Esophagus squamous epithelium (tissue), 4 donors: ENCODE measurements around the gene RAB6A.

Source experiments
- POLR2A ChIP-seq, 4 donors: fragments of 450-650 bp; IDR thresholded peaks; one replicate each; pipeline ENCODE4 v1.6.1; 2017; ENCODE audit warnings: antibody characterized with exemption in 4 of 4, mild to moderate bottlenecking in 4 of 4, moderate library complexity in 3 of 4
- TF ChIP-seq, protein P1 (sequence below), 6 experiments: fragments of 450-650 bp in 4 of 6; fragments of 200-600 bp in 2 of 6; sonication (generic) in 2 of 6; IDR thresholded peaks; one replicate each; pipeline ENCODE4 v1.5.1; 2016 to 2019; ENCODE audit warnings: antibody characterized with exemption in 6 of 6, mild to moderate bottlenecking in 4 of 6, moderate library complexity in 4 of 6

DNA sequence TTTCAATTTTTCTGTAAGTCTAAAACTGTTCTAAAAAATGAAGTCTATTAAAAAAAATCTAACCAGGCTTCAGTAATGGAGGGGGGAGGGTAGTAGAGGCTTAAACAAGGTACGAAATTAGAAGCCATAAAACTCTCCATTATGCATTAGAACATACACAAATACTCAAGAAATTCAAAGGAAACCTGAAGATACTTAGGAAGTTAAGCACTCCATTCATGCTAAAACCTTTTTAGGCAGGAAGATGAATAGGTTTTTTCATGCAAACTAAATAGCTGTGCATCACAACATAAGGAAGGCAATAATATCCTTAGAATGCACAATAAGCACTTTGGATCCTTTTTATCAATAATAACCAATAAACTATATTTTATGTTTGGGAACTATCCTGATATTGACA, 2.4 kb downstream of the RAB6A start:
- no peak for TF ChIP-seq POLR2A (IDR thresholded peaks at IDR 0.05)
- TF ChIP-seq, protein P1, sequence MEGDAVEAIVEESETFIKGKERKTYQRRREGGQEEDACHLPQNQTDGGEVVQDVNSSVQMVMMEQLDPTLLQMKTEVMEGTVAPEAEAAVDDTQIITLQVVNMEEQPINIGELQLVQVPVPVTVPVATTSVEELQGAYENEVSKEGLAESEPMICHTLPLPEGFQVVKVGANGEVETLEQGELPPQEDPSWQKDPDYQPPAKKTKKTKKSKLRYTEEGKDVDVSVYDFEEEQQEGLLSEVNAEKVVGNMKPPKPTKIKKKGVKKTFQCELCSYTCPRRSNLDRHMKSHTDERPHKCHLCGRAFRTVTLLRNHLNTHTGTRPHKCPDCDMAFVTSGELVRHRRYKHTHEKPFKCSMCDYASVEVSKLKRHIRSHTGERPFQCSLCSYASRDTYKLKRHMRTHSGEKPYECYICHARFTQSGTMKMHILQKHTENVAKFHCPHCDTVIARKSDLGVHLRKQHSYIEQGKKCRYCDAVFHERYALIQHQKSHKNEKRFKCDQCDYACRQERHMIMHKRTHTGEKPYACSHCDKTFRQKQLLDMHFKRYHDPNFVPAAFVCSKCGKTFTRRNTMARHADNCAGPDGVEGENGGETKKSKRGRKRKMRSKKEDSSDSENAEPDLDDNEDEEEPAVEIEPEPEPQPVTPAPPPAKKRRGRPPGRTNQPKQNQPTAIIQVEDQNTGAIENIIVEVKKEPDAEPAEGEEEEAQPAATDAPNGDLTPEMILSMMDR (IDR thresholded peaks at IDR 0.05) = no peak
